C4-2B (cell line): ENCODE measurements around the gene TNFRSF19.

Source experiments
- ZFX ChIP-seq: fragments of 450-650 bp; IDR thresholded peaks from 2 replicates; pipeline ENCODE4 v1.6.1; 2017
- TF ChIP-seq, protein P1 (sequence below): fragments of 450-650 bp; conservative IDR thresholded peaks from 2 replicates; pipeline ENCODE4 v1.5.1; 2017; ENCODE audit warnings: mild to moderate bottlenecking

DNA sequence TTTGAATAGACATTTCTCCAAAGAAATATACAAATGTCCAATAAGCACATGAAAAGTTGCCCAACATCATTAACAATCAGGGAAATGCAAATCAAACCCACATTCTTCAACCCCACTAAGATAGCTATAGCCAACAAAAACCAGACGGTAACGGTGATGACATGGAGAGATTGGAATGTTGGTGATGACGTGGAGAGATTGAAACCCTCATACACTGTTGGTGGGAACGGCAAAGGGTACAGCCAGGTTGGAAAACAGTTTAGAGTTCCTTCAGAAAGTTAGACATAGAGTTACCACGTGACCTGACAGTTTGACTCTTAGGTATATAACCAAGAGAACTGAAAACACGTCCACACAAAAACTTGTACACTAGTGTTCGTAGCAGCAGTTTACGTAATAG, 48.1 kb downstream of the TNFRSF19 start:
- TF ChIP-seq, protein P1, sequence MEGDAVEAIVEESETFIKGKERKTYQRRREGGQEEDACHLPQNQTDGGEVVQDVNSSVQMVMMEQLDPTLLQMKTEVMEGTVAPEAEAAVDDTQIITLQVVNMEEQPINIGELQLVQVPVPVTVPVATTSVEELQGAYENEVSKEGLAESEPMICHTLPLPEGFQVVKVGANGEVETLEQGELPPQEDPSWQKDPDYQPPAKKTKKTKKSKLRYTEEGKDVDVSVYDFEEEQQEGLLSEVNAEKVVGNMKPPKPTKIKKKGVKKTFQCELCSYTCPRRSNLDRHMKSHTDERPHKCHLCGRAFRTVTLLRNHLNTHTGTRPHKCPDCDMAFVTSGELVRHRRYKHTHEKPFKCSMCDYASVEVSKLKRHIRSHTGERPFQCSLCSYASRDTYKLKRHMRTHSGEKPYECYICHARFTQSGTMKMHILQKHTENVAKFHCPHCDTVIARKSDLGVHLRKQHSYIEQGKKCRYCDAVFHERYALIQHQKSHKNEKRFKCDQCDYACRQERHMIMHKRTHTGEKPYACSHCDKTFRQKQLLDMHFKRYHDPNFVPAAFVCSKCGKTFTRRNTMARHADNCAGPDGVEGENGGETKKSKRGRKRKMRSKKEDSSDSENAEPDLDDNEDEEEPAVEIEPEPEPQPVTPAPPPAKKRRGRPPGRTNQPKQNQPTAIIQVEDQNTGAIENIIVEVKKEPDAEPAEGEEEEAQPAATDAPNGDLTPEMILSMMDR: no peak
- TF ChIP-seq ZFX: no peak
